IMR-90 (cell line): ENCODE measurements around the gene POLR2C. TPM values are rescaled to one million over a fixed set of nuclear protein-coding genes. Genes with fewer than 3 reads are reported as not detected.

Experiments
- ATAC-seq: fragments of 200-7000 bp; cut with Tn5 transposase; 2 replicates; pipeline ENCODE4 v1.9.1; 2020; ENCODE audit warnings: low read depth, mild to moderate bottlenecking, moderate library complexity
- BruUV-seq: library from RNA; stranded (reverse); fragments of 400-500 nt; replicated peaks from 2 replicates; lab custom pipeline; 2021; lab: Mats Ljungman, UMichigan
- CTCF ChIA-PET: fragments of 300-600 bp; formaldehyde crosslinking; extraction: SDS; loops from one replicate; lab custom pipeline; 2021; ENCODE audit warnings: antibody characterized with exemption; lab: Yijun Ruan, JAX
- POLR2A ChIA-PET: fragments of 300-600 bp; sonication (Branson Sonifier 250); formaldehyde crosslinking; loops from one replicate; lab custom pipeline; 2022; ENCODE audit warnings: antibody characterized with exemption; ENCODE audit not compliant: unreplicated experiment; lab: Charles Lee
- DNase-seq: peaks from one replicate; pipeline ENCODE4 v3.0.0; 2013
- H2AFZ ChIP-seq: replicated peaks from 2 replicates; pipeline ENCODE3; 2013; ENCODE audit warnings: low read length, mild to moderate bottlenecking; ENCODE audit not compliant: poor library complexity
- H2AK5ac ChIP-seq: 2 replicates; pipeline ENCODE4 v1.6.1; 2013; ENCODE audit warnings: low read depth, low read length, inconsistent platforms
- H2AK9ac ChIP-seq: replicated peaks from 2 replicates; pipeline ENCODE3; 2013; ENCODE audit warnings: mild to moderate bottlenecking, low read depth, low read length, moderate library complexity; ENCODE audit not compliant: poor library complexity
- H2BK120ac ChIP-seq: 2 replicates; pipeline ENCODE4 v1.6.1; 2013; ENCODE audit warnings: low read depth, low read length, inconsistent platforms
- H2BK15ac ChIP-seq: 3 replicates; pipeline ENCODE4 v1.6.1; 2013; ENCODE audit warnings: low read depth, low read length, inconsistent platforms
- H2BK20ac ChIP-seq: 2 replicates; pipeline ENCODE4 v1.6.1; 2013; ENCODE audit warnings: low read depth, mild to moderate bottlenecking, inconsistent platforms, low read length, moderate library complexity
- H2BK5ac ChIP-seq: 2 replicates; pipeline ENCODE4 v1.6.1; 2013; ENCODE audit warnings: mild to moderate bottlenecking, low read depth, low read length, inconsistent platforms; ENCODE audit not compliant: poor library complexity, severe bottlenecking
- H3K14ac ChIP-seq: replicated peaks from 2 replicates; pipeline ENCODE4 v1.6.1; 2013; ENCODE audit warnings: low read depth, low read length, inconsistent platforms
- H3K18ac ChIP-seq: 2 replicates; pipeline ENCODE4 v1.6.1; 2013; ENCODE audit warnings: low read depth, low read length, control low read depth
- H3K23ac ChIP-seq: 2 replicates; pipeline ENCODE4 v1.6.1; 2013; ENCODE audit warnings: low read depth, low read length, inconsistent platforms
- H3K27ac ChIP-seq: 2 replicates; pipeline ENCODE4 v1.5.1; 2013; ENCODE audit warnings: mild to moderate bottlenecking, control low read depth, low read length; ENCODE audit not compliant: insufficient read depth
- H3K27me3 ChIP-seq: 2 replicates; pipeline ENCODE4 v1.6.1; 2013; ENCODE audit warnings: low read length; ENCODE audit not compliant: control insufficient read depth, insufficient read depth
- H3K36me3 ChIP-seq: 2 replicates; pipeline ENCODE4 v1.6.1; 2013; ENCODE audit warnings: low read length, mixed read lengths; ENCODE audit not compliant: control insufficient read depth, insufficient read depth
- H3K4ac ChIP-seq: 2 replicates; pipeline ENCODE4 v1.6.1; 2013; ENCODE audit warnings: low read depth, low read length, inconsistent platforms
- H3K4me1 ChIP-seq: 2 replicates; pipeline ENCODE4 v1.6.1; 2013; ENCODE audit warnings: low read length, mixed read lengths; ENCODE audit not compliant: control insufficient read depth, insufficient read depth
- H3K4me2 ChIP-seq: 2 replicates; pipeline ENCODE4 v1.6.1; 2013; ENCODE audit warnings: low read depth, mild to moderate bottlenecking, control low read depth, low read length, moderate library complexity
- H3K4me3 ChIP-seq: 2 replicates; pipeline ENCODE4 v1.5.1; 2013; ENCODE audit warnings: low read depth, mild to moderate bottlenecking, control low read depth, low read length, moderate library complexity; ENCODE audit not compliant: insufficient read depth
- H3K56ac ChIP-seq: 2 replicates; pipeline ENCODE4 v1.6.1; 2013; ENCODE audit warnings: low read length, inconsistent platforms; ENCODE audit not compliant: insufficient read depth; ENCODE audit errors: extremely low read depth
- H3K79me1 ChIP-seq, 2 experiments: 2 replicates each; pipeline ENCODE4 v1.6.1; 2013; ENCODE audit warnings: low read length in 2 of 2, inconsistent platforms in 1 of 2, low read depth in 1 of 2
- H3K9ac ChIP-seq: 2 replicates; pipeline ENCODE4 v1.6.1; 2013; ENCODE audit warnings: low read depth, low read length, control low read depth
- H3K9me1 ChIP-seq: 2 replicates; pipeline ENCODE4 v1.6.1; 2013; ENCODE audit warnings: low read length, inconsistent platforms; ENCODE audit not compliant: insufficient read depth
- H3K9me3 ChIP-seq: 2 replicates; pipeline ENCODE4 v1.6.1; 2013; ENCODE audit warnings: low read length; ENCODE audit not compliant: control insufficient read depth, insufficient read depth
- H4K20me1 ChIP-seq: 2 replicates; pipeline ENCODE4 v1.6.1; 2013; ENCODE audit warnings: low read length, inconsistent platforms; ENCODE audit not compliant: insufficient read depth
- H4K5ac ChIP-seq: 2 replicates; pipeline ENCODE4 v1.6.1; 2013; ENCODE audit warnings: mild to moderate bottlenecking, low read depth, low read length, control low read depth
- H4K8ac ChIP-seq, 2 experiments: 2 replicates each; pipeline ENCODE4 v1.6.1; 2013; ENCODE audit warnings: low read depth in 2 of 2, low read length in 2 of 2, control low read depth in 1 of 2, inconsistent platforms in 1 of 2
- H4K91ac ChIP-seq: 2 replicates; pipeline ENCODE4 v1.6.1; 2013; ENCODE audit warnings: low read depth, low read length, inconsistent platforms; ENCODE audit not compliant: insufficient read depth
- BHLHE40 ChIP-seq: fragments of 150-350 bp; IDR thresholded peaks from 2 replicates; pipeline ENCODE4 v1.6.1; 2016; ENCODE audit warnings: mild to moderate bottlenecking, low read depth, low read length
- WGBS, 2 experiments: methylation state at CpG; one replicate each; pipeline versions ENCODE4 v1.1.5 to v1.1.7; 2013; ENCODE audit warnings: missing lambda C conversion rate in 2 of 2; ENCODE audit not compliant: insufficient read length in 1 of 2; ENCODE audit errors: extremely low coverage in 2 of 2; 5-methylcytosine and 5-hydroxymethylcytosine counted together
- dilution Hi-C: fragments of 300-500 bp; cut with HindIII; formaldehyde crosslinking; loops from one replicate; pipeline ENCODE4 v1.14.3; 2018; ENCODE audit warnings: low sequenced_read_pairs; ENCODE audit not compliant: unreplicated experiment
- in situ Hi-C: fragments of 300-500 bp; cut with MboI; formaldehyde crosslinking; loops from 3 replicates; pipeline ENCODE4 v1.14.3; 2019; ENCODE audit warnings: low sequenced_read_pairs, inconsistent platforms, mixed read lengths
- intact Hi-C: fragments of 100-400 bp; cut with micrococcal nuclease; formaldehyde crosslinking; loops from 2 replicates; pipeline ENCODE4 v1.10.0; 2022
- polyA plus RNA-seq, 3 experiments: library from polyadenylated mRNA; depleted of rRNA; stranded (reverse); fragments of >200 nt; gene quantifications; 2 replicates each; pipeline ENCODE4 v1.2.3, GENCODE V29; 2012; ENCODE audit warnings: low replicate concordance in 1 of 3
- total RNA-seq: library from RNA; depleted of rRNA; stranded (reverse); fragments of >200 nt; gene quantifications from 2 replicates; pipeline ENCODE4 v1.2.3, GENCODE V29; 2012
- TF ChIP-seq, protein P1 (sequence below): fragments of 150-350 bp; IDR thresholded peaks from 2 replicates; pipeline ENCODE4 v1.6.1; 2017; ENCODE audit warnings: mild to moderate bottlenecking, antibody characterized with exemption, low read length, low read depth

The POLR2C gene
- total and polyA plus RNA-seq, 2 of the 4 experiments (the other 2 are of a cell fraction): 137 to 340 TPM

DNA sequence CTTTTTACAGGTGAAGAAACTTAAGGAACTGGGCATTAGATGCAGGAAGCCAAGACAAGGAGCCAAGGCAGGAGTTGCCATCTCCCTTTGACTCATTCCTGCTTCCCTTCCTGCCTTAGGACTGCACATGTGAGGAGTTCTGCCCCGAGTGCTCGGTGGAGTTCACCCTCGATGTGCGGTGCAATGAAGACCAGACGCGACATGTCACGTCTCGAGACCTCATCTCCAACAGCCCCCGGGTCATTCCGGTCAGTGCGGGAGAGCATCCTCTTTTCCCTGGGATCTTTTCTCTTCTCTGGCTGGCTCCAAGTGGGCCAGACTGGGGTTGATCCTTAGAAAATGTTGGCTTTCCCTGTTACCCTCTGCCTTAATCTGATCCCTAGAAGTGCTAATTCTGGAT is 6.6 kb downstream of the POLR2C start:
- Histone ChIP-seq H4K5ac (no peak overlapping the region), H3K4ac (no peak overlapping the region), H4K20me1 (peaks cover 14% of the 10 kb centered on the region; the same call in 1 of the 2 replicates), H2AK9ac (no peak overlapping the region), H3K4me1 (peaks cover 2% of the 10 kb centered on the region; the same call in 1 of the 2 replicates), H2BK15ac (no peak overlapping the region), H2BK5ac (no peak overlapping the region), H3K27ac (no peak overlapping the region), H3K9me3 (no peaks in the 10 kb centered on the region), H3K4me2 (no peak overlapping the region), H3K9ac (no peak overlapping the region), H3K36me3 (peaks cover 69% of the 10 kb centered on the region), H2AFZ (no peak overlapping the region), H3K27me3 (no peaks in the 10 kb centered on the region), H3K4me3 (no peak overlapping the region), H3K9me1 (no peaks in the 10 kb centered on the region), H3K14ac (no peak overlapping the region), H3K56ac (no peak overlapping the region), H3K79me1 (peaks cover 14 to 36% of the 10 kb centered on the region in 2 experiments), H4K8ac (no peak overlapping the region), H4K91ac (no peak overlapping the region), H2BK120ac (no peak overlapping the region), H3K23ac (no peak overlapping the region), H2BK20ac (no peak overlapping the region), H3K18ac (no peak overlapping the region), H2AK5ac (no peak overlapping the region)
- 100% methylated on average over 2 of the region's 11 CpGs; no CpG with 5 or more reads in 1 of the 2 experiments for WGBS, 2 experiments
- dilution Hi-C loops (no loop called here), intact Hi-C loops (no loop called here), in situ Hi-C loops (no loop called here)
- TF ChIP-seq, protein P1, sequence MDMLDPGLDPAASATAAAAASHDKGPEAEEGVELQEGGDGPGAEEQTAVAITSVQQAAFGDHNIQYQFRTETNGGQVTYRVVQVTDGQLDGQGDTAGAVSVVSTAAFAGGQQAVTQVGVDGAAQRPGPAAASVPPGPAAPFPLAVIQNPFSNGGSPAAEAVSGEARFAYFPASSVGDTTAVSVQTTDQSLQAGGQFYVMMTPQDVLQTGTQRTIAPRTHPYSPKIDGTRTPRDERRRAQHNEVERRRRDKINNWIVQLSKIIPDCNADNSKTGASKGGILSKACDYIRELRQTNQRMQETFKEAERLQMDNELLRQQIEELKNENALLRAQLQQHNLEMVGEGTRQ: no peak
- no peak for TF ChIP-seq BHLHE40
- ATAC-seq (no peak), DNase-seq (no peak)
- ChIA-PET CTCF (no interaction called here), POLR2A (no interaction called here)
- BruUV-seq: no TSS peak
